ENCODE measurements around the gene TCFL5. TPM values are rescaled to one million over a fixed set of nuclear protein-coding genes. Genes with fewer than 3 reads are reported as not detected.
"Not testable (repeated sequence)": the region's sequence is repeated elsewhere in the genome, so short reads cannot be mapped to it uniquely, and the experiment has no call there.

The TCFL5 gene
- total RNA-seq, 1 experiment from 2014 or later = 9.6 TPM

DNA sequence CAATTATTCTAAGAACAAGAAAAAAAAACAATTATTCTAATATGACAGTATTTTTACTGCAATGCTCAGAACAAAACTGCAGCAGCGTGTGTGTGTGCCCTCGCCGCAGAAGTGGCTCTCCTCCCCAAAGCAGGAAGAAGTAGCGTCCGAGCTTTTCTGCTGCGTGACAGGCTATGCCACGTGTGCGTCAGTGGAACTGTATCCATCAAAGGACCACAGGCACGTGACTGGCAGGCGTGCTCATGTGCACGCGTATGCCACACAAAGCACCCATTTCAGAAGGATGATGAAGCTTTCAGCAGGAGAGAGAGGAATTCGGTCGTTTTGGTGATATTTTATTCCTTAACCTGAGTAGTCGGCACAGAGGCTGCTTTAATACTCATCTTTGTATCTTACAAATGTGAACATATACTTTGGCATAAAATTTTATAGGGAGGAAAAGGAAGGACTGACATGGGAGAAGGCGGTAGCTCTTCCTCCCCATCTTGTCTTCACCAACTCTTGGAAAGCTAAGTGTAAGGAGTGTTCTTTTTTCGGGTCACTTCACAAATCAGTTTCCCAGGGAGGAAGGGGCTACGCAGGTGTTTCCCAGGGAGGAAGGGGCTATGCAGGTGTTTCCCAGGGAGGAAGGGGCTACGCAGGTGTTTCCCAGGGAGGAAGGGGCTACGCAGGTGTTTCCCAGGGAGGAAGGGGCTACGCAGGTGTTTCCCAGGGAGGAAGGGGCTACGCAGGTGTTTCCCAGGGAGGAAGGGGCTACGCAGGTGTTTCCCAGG, 3.4 kb downstream of the TCFL5 start:
- DNase-seq (ENCODE audit: low read depth) = no peak

- DNase-seq (ENCODE audit: low read depth) = no peak
Observed at GRCh38 chr20:62856931-62857619, 4.5 kb downstream of the TCFL5 start.

GRCh38 chr20:62855120-62855519, 6.5 kb downstream of the TCFL5 start:
- DNase-seq (ENCODE audit: low read depth) = no peak

DNA sequence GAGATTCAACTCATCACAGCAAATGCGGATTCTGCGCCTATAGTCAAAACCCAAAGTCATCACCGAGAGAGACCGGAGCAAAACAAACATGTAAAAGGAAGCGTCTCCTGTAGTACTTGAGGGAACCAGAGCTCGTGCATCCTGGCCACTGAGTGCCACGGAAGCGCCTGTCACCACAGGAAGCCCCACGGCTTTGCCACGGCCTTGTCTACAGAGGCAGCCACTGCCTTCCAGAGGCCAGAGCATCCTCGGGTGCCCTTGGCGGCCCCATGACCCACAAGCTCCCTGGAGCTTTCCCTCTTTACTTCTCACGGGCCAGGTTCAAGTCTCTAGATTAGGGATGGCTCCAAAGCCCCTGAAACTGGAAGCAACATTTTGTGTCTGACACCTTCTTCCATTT, 7.5 kb downstream of the TCFL5 start:
- DNase-seq (ENCODE audit: low read depth) = no peak

- not testable (repeated sequence) for DNase-seq (ENCODE audit: low read depth)
Observed at GRCh38 chr20:62853304-62853703, 8.3 kb downstream of the TCFL5 start.

DNA sequence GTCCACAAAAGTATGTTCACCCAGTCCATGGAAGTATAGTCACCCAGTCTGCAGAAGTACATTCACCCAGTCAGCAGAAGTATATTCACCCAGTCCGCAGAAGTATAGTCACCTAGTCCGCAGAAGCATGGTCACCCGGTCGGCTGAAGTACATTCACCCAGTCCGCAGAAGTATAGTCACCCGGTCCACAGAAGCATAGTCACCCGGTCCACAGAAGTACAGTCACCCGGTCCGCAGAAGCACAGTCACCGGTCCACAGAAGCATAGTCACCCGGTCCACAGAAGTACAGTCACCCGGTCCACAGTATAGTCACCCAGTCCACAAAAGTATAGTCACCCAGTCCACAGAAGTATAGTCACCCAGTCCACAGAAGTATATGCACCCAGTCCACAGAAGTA, 8.8 kb downstream of the TCFL5 start:
- DNase-seq (ENCODE audit: low read depth) = no peak

- DNase-seq (ENCODE audit: low read depth) = no peak
Observed at GRCh38 chr20:62852196-62852595, 9.4 kb downstream of the TCFL5 start.

DNA sequence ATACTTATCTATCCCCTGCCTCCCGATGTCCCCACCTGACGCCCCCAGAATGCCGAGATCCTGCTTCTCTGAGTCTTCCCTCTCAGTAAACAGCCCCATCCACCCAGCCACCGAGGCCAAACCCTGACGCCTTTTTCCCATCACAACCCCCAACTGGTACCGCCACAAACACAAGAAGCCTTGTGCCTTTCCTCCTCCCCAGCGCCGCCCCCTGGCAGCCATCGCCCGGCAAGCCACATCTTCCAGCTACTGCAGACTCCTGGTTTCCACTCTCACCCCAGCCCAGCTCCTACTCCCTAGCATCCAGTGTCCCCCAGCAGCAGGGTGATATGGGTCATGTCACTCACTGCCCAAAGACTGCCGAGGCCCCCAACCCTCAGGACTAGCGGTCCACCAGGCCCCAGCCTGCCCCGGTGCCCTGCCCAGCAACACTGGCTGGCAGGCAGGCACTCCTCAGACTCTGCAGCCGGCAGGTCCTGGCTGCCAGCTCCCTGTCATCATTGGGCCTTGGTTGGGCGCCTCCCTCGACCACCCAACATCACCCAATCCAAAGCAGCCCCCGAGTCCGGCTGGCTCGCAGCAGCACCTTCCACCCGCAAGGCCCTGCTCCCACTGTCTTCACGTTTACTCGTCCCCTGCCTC, 11.2 kb downstream of the TCFL5 start:
- DNase-seq (ENCODE audit: low read depth) = no peak

DNA sequence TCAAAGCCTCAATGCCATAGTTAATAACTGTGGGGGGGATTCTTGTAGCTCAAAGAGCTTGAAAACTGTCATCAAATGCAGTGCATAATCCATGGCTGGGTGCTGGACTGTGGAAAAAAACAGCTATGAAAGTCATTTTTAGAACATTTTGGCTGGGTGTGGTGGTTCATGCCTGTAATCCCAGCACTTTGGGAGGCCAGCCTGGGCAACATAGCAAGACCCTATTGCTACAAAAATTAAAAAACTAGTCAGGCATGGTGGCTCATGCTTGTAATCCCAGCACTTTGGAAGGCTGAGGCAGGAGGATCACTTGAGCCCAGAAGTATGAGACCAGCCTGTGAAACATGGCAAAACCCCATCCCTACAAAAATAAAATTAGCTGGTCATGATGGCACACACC, 12.2 kb downstream of the TCFL5 start:
- no peak for DNase-seq (ENCODE audit: low read depth)

- not testable (repeated sequence) for DNase-seq (ENCODE audit: low read depth)
Observed at GRCh38 chr20:62848917-62849316, 12.7 kb downstream of the TCFL5 start.

DNA sequence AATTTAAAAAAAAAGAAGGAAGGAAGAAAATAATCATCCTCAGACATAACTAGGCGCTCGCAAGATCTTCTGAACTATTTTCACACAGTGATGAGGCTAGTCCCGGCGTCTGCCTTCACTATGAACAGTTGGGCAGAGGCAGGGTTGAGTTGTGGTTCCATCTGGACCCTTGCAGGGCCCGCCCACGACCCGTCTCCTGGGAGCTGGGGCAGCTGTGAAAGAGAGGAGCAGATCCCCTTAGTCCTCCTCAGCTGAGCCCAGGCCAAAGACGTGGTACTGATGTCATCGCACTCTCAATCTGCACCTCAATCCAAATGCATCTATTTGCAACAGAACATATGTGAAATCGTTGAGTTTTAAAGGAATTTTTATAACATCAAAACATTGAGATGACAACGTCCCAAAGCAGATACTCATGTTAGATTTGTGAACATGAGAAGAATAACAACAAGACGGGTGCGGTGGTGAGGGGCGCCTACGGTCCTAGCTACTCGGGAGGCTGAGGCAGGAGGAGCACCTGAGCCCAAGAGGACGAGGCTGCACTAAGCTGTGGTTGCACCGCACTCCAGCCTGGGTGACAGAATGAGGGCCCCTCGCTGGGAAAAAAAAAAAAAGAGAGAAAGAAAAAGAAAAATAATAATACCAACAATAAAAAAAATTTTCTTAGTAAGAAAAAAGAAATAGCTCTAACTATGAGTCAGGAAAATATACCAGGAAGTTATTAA, 15.3 kb downstream of the TCFL5 start:
- DNase-seq (ENCODE audit: low read depth) = no peak

- DNase-seq (ENCODE audit: low read depth) = no peak
Observed at GRCh38 chr20:62845416-62846160, 16.0 kb downstream of the TCFL5 start.

DNA sequence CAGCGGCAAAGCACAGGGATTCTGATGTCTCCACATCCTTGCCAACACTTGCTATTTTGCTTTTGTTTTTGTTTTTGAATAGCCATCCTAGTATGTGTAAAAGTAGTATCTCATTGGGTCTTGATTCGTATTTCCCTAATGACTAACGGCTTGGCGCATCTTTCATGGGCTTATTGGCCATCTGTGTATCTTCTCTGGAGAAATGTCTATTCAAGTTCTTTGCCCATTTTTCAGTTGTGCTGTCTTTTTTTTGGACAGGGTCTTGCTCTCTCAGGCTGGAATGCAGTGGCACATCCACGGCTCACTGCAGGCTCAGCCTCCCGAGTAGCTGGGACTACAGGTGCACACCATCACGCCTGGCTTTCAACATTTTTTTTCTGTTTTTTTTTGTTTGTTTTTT, 17.4 kb downstream of the TCFL5 start:
- DNase-seq (ENCODE audit: low read depth) = no peak

- DNase-seq (ENCODE audit: low read depth) = no peak
Observed at GRCh38 chr20:62843656-62844055, 18.0 kb downstream of the TCFL5 start.

- DNase-seq (ENCODE audit: low read depth) = no peak
Observed at GRCh38 chr20:62841705-62842212, 19.9 kb downstream of the TCFL5 start.

DNA sequence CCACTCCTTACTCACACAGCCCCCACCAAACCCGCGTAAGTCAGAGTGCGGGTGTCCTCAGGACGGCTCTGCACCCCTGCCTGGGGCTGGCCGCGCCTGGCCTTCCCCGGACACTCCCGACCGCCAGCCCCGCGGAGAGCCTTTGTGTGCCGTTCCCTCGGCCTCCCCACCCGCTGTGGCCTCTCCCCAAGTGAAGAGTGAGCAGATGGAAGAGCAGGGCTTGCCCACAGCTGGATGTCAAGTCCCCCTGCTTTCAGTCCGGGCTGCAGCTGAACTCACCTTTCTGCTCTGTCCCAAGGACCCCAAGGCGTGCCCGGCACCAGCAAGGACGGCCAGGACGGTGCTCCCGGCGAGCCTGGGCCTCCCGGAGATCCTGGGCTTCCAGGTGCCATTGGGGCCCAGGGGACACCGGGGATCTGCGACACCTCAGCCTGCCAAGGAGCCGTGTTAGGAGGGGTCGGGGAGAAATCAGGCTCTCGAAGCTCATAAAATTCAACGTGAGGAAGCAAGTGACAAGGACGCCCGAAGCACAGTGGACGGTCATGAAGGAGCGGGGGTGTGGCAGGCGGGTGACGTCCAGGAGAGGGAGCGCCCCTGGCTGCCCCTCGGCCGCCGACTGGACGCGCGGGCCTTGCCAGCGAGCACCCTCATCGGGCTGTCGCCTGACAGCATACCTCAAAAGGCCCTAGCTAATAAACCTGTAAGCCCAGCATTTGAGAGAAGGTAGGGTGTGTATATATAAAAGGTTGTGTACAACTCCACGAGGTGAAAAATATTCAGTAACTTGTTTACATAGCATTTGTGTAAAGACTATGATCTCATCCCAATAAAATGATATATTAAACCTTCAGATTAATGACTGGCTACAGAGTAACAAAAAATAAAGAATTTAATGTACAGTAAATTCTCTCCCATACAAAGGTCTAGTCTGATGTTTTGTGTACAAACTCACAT, 21.1 kb downstream of the TCFL5 start:
- no peak for DNase-seq (ENCODE audit: low read depth)

- DNase-seq (ENCODE audit: low read depth) = no peak
Observed at GRCh38 chr20:62839816-62840215, 21.8 kb downstream of the TCFL5 start.

DNA sequence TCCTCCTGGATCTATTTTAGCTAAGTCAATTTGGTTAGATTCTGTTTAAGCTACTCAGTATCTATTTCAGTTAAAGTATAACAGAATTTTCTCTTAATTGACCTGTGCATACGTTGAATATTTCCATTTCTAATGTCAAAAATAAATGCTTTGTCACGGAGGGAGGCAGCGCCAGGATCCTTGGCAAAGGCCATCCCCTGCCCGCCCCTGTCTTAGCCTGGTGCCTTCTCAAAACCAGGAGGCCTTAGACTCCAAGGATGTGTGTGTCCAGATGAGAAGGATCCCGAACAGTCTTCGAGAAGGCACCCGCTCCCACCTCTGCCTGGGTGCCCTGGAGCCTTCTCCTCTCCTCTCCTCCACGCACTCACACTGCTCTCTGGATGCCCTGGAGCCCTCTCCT, 22.4 kb downstream of the TCFL5 start:
- no peak for DNase-seq (ENCODE audit: low read depth)

DNA sequence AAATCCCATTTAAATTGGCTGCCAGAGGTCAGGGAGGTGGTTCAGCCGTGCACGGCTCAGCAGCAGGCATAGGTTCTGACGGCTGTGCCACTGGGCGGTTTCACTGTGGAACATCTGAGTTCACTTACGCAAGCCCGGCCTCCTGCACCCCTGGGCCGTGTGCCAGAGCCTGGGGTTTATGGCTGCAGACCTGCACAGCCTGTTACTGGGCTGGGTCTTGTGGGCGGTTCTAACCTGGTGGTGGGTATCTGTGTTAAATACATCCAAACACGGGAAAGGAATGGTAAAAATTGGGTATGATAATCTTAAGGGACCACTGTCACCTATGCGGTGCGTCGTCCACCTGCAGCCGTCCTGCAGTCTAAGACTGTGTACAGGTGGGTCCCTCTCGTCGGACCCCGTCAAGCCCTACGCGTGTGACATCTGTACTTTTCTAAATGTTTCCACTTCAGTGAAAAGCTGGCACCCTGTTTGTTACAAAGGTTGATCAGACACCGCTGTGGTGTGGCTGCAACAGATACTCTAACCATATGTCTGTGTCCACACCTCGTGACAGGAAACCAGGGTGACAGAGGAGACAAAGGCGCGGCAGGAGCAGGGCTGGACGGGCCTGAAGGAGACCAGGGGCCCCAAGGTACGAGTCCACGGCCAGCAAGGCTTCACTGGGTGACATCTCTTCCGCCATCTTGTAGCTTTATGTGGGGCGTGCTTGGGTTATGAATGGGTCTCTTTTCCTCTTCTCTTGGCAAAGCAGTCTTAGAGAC, 23.3 kb downstream of the TCFL5 start:
- no peak for DNase-seq (ENCODE audit: low read depth)
